H9 (cell line): Measurements from ENCODE around the gene CD200. TPM values are rescaled to one million over a fixed set of nuclear protein-coding genes. Genes with fewer than 3 reads are reported as not detected.

ENCODE experiments used
- DNase-seq: peaks from one replicate; pipeline ENCODE4 v3.0.0-alpha.2; 2017
- H2AFZ ChIP-seq: one replicate; pipeline ENCODE4 v1.6.1; 2013; ENCODE audit warnings: mild to moderate bottlenecking, low read length, control low read depth, moderate library complexity
- H2AK5ac ChIP-seq: 2 replicates; pipeline ENCODE4 v1.6.1; 2013; ENCODE audit warnings: low read length, control low read depth, mixed read lengths; ENCODE audit not compliant: insufficient read length
- H2BK120ac ChIP-seq: one replicate; pipeline ENCODE4 v1.6.1; 2013; ENCODE audit warnings: low read depth, mild to moderate bottlenecking, low read length, control low read depth, inconsistent platforms; ENCODE audit not compliant: poor library complexity, severe bottlenecking
- H2BK12ac ChIP-seq: 2 replicates; pipeline ENCODE4 v1.6.1; 2013; ENCODE audit warnings: low read length, control low read depth, mixed read lengths, low read depth; ENCODE audit not compliant: insufficient read length
- H2BK15ac ChIP-seq: 2 replicates; pipeline ENCODE4 v1.6.1; 2013; ENCODE audit warnings: low read depth, low read length, control low read depth
- H2BK20ac ChIP-seq: one replicate; pipeline ENCODE4 v1.6.1; 2013; ENCODE audit warnings: low read depth, mild to moderate bottlenecking, low read length, control low read depth, inconsistent platforms; ENCODE audit not compliant: poor library complexity, severe bottlenecking
- H2BK5ac ChIP-seq: 2 replicates; pipeline ENCODE4 v1.6.1; 2013; ENCODE audit warnings: low read length, control low read depth, mixed read lengths; ENCODE audit not compliant: insufficient read length
- H3K14ac ChIP-seq: 2 replicates; pipeline ENCODE4 v1.6.1; 2013; ENCODE audit warnings: low read length, control low read depth; ENCODE audit not compliant: insufficient read depth
- H3K18ac ChIP-seq: 2 replicates; pipeline ENCODE4 v1.6.1; 2013; ENCODE audit warnings: low read depth, mild to moderate bottlenecking, mixed read lengths, low read length, control low read depth; ENCODE audit not compliant: insufficient read length
- H3K23ac ChIP-seq: 2 replicates; pipeline ENCODE4 v1.6.1; 2013; ENCODE audit warnings: low read length, control low read depth, mixed read lengths, low read depth; ENCODE audit not compliant: insufficient read length
- H3K23me2 ChIP-seq: 2 replicates; pipeline ENCODE4 v1.6.1; 2013; ENCODE audit warnings: low read depth, mild to moderate bottlenecking, mixed read lengths, low read length, control low read depth; ENCODE audit not compliant: insufficient read length, poor library complexity, severe bottlenecking
- H3K27ac ChIP-seq: 2 replicates; pipeline ENCODE4 v1.5.1; 2013; ENCODE audit warnings: low read length, control low read depth, mixed read lengths, low read depth; ENCODE audit not compliant: insufficient read length
- H3K27me3 ChIP-seq: 2 replicates; pipeline ENCODE4 v1.6.1; 2013; ENCODE audit warnings: low read length, control low read depth, inconsistent platforms; ENCODE audit not compliant: insufficient read depth
- H3K4ac ChIP-seq: 2 replicates; pipeline ENCODE4 v1.6.1; 2013; ENCODE audit warnings: low read depth, mild to moderate bottlenecking, control low read depth, inconsistent platforms, low read length, moderate library complexity
- H3K4me1 ChIP-seq: 2 replicates; pipeline ENCODE4 v1.6.1; 2013; ENCODE audit warnings: low read length, control low read depth, inconsistent platforms; ENCODE audit not compliant: insufficient read depth
- H3K4me2 ChIP-seq: 2 replicates; pipeline ENCODE4 v1.6.1; 2013; ENCODE audit warnings: low read length, control low read depth, mixed read lengths; ENCODE audit not compliant: insufficient read length, insufficient read depth
- H3K56ac ChIP-seq: 2 replicates; pipeline ENCODE4 v1.6.1; 2013; ENCODE audit warnings: low read depth, mild to moderate bottlenecking, mixed read lengths, low read length, control low read depth; ENCODE audit not compliant: insufficient read length
- H3K79me1 ChIP-seq: 2 replicates; pipeline ENCODE4 v1.6.1; 2013; ENCODE audit warnings: low read depth, mild to moderate bottlenecking, moderate library complexity, low read length, control low read depth, inconsistent platforms; ENCODE audit not compliant: insufficient read depth, poor library complexity, severe bottlenecking
- H3K79me2 ChIP-seq: 2 replicates; pipeline ENCODE4 v1.6.1; 2013; ENCODE audit warnings: low read length, control low read depth, inconsistent platforms; ENCODE audit not compliant: insufficient read depth
- H3K9ac ChIP-seq: 2 replicates; pipeline ENCODE4 v1.6.1; 2013; ENCODE audit warnings: low read length, control low read depth, mixed read lengths; ENCODE audit not compliant: insufficient read length; ENCODE audit errors: extremely low read depth
- H3K9me3 ChIP-seq: one replicate; pipeline ENCODE4 v1.6.1; 2013; ENCODE audit warnings: low read depth, low read length, inconsistent platforms; ENCODE audit not compliant: control insufficient read depth
- H3T11ph ChIP-seq: one replicate; pipeline ENCODE4 v1.6.1; 2013; ENCODE audit warnings: mild to moderate bottlenecking, low read length, control low read depth, inconsistent platforms
- H4K20me1 ChIP-seq: one replicate; pipeline ENCODE4 v1.6.1; 2013; ENCODE audit not compliant: control insufficient read depth, insufficient read length, insufficient read depth
- H4K5ac ChIP-seq: 2 replicates; pipeline ENCODE4 v1.6.1; 2013; ENCODE audit warnings: low read depth, mild to moderate bottlenecking, mixed read lengths, low read length, control low read depth; ENCODE audit not compliant: insufficient read length
- H4K8ac ChIP-seq: replicated peaks from 2 replicates; pipeline ENCODE4 v1.6.1; 2013; ENCODE audit warnings: low read length, control low read depth, mixed read lengths, low read depth; ENCODE audit not compliant: insufficient read length
- H4K91ac ChIP-seq: 2 replicates; pipeline ENCODE4 v1.6.1; 2013; ENCODE audit warnings: low read depth, mild to moderate bottlenecking, moderate library complexity, mixed read lengths, low read length, control low read depth; ENCODE audit not compliant: insufficient read length
- H3K27ac Mint-ChIP-seq, 3 experiments: 2 replicates in 2 of 3; 3 replicates in 1 of 3; pipeline ENCODE4 v1.8.0; 2020 to 2021; ENCODE audit warnings: mixed read lengths in 3 of 3, mild to moderate bottlenecking in 1 of 3, moderate library complexity in 1 of 3
- H3K27me3 Mint-ChIP-seq: 2 replicates; pipeline ENCODE4 v1.8.0; 2021; ENCODE audit warnings: low read depth, mild to moderate bottlenecking, moderate library complexity, mixed read lengths
- H3K36me3 Mint-ChIP-seq, 3 experiments: 2 replicates in 2 of 3; 3 replicates in 1 of 3; pipeline ENCODE4 v1.8.0; 2020 to 2021; ENCODE audit warnings: low read depth in 3 of 3, mixed read lengths in 3 of 3; ENCODE audit not compliant: insufficient read depth in 1 of 3
- H3K4me1 Mint-ChIP-seq, 2 experiments: 2 replicates each; pipeline ENCODE4 v1.8.0; 2020; ENCODE audit warnings: mixed read lengths in 2 of 2
- H3K4me3 Mint-ChIP-seq, 2 experiments: 2 replicates in 1 of 2; 3 replicates in 1 of 2; pipeline ENCODE4 v1.8.0; 2020 to 2021; ENCODE audit warnings: mild to moderate bottlenecking in 2 of 2, mixed read lengths in 2 of 2, moderate library complexity in 1 of 2
- H3K9me3 Mint-ChIP-seq, 2 experiments: 2 replicates in 1 of 2; 3 replicates in 1 of 2; pipeline ENCODE4 v1.8.0; 2020; ENCODE audit warnings: mild to moderate bottlenecking in 2 of 2, mixed read lengths in 2 of 2, moderate library complexity in 1 of 2
- CTCF ChIP-seq: fragments of 200-600 bp; sonication (generic); conservative IDR thresholded peaks from 3 replicates; pipeline ENCODE4 v1.8.0; 2021; ENCODE audit warnings: antibody characterized with exemption, mild to moderate bottlenecking
- WGBS: extraction: QIAGEN DNeasy Blood & Tissue Kit; methylation state at CpG from one replicate; pipeline ENCODE4 v1.1.7; 2013; ENCODE audit warnings: missing lambda C conversion rate, low lambda C conversion rate, mixed read lengths; ENCODE audit not compliant: insufficient read length; ENCODE audit errors: extremely low coverage; 5-methylcytosine and 5-hydroxymethylcytosine counted together
- total RNA-seq: library from RNA; stranded (reverse); gene quantifications from 2 replicates; pipeline ENCODE4 v1.2.1, GENCODE V29; 2021

CD200 gene
- total RNA-seq, 1 experiment from 2014 or later, result 51.6 TPM

DNA sequence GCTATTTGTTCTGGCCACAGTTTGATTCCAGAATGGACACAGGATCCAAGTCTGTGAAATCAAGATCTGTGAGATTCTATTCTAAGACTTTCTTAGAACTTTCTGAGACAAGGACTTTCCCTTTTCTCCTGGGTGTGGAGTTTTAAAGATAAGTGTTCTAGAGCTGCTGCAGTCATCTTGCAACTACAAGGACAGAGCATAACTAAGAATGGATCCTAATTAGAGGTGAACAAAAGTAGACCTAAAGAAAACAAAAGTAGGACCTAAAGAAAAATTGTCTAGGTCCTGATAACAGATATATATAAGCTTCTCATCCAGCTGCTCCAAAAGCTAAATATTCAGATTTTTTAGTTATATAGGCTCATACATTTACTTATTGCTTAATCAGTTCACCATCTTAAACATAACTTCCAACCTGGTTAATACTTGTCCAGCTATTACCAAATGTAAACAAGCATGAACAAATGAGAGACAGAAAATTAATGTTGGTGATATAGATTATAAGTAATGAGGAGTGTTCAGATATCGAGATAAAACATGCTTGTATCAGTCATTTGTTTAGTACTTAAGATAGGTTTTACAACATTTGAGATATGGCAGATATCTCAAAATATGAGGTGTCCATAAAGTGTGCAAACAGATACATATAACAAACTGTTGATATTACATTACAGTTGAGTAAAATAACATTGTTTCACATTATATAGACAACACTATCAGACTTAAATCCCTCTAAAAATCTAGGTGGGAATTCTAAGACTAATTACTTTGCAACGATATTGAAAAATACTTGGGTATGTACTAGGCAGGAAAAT lies 75.1 kb downstream of the CD200 start:
- peaks cover 3% of the 10 kb centered on the region; the same call in 1 of the 2 replicates for H3K4me1 ChIP-seq

More for the DNA sequence above, 75.1 kb downstream of the CD200 start:
- Histone ChIP-seq H2AFZ (no peak overlapping the region), H2BK120ac (no peak overlapping the region), H3K18ac (no peak overlapping the region), H2BK12ac (no peak overlapping the region), H4K5ac (no peak overlapping the region), H3K27ac (no peak overlapping the region), H4K8ac (no peak overlapping the region), H3K56ac (no peak overlapping the region), H4K20me1 (no peaks in the 10 kb centered on the region), H3K79me2 (no peaks in the 10 kb centered on the region), H3K14ac (no peak overlapping the region), H2BK15ac (no peak overlapping the region), H3K79me1 (no peaks in the 10 kb centered on the region), H4K91ac (no peak overlapping the region), H2AK5ac (no peak overlapping the region), H3K9me3 (no peaks in the 10 kb centered on the region), H3K27me3 (no peaks in the 10 kb centered on the region), H2BK5ac (no peak overlapping the region), H2BK20ac (no peak overlapping the region), H3K23ac (no peak overlapping the region), H3T11ph (no peak overlapping the region), H3K23me2 (no peaks in the 10 kb centered on the region), H3K4ac (no peak overlapping the region), H3K4me2 (no peak overlapping the region), H3K9ac (no peak overlapping the region)
- no peak for TF ChIP-seq CTCF
- Mint-ChIP-seq H3K36me3 (peaks cover 0 to 9% (median 0%) of the 10 kb centered on the region in 3 experiments; a peak in 4 of 7 replicates), H3K27me3 (peaks cover 1% of the 10 kb centered on the region), H3K9me3 (peaks cover 0 to 9% of the 10 kb centered on the region in 2 experiments; a peak in 2 of 5 replicates), H3K27ac (no peak overlapping the region), H3K4me1 (peaks cover 35 to 58% of the 10 kb centered on the region in 2 experiments), H3K4me3 (no peak overlapping the region)
- no peak for DNase-seq
- WGBS, result 100% methylated on average over 1 of the region's 2 CpGs
